ENCODE measurements around the gene FGF22. TPM values are rescaled to one million over a fixed set of nuclear protein-coding genes. Genes with fewer than 3 reads are reported as not detected.

Gene FGF22
- total and polyA plus RNA-seq, 2 of the 13 experiments (the other 11 are each of a cell fraction or from before 2014, with no cell fraction given) = 0.24 TPM; not detected in 1

DNA sequence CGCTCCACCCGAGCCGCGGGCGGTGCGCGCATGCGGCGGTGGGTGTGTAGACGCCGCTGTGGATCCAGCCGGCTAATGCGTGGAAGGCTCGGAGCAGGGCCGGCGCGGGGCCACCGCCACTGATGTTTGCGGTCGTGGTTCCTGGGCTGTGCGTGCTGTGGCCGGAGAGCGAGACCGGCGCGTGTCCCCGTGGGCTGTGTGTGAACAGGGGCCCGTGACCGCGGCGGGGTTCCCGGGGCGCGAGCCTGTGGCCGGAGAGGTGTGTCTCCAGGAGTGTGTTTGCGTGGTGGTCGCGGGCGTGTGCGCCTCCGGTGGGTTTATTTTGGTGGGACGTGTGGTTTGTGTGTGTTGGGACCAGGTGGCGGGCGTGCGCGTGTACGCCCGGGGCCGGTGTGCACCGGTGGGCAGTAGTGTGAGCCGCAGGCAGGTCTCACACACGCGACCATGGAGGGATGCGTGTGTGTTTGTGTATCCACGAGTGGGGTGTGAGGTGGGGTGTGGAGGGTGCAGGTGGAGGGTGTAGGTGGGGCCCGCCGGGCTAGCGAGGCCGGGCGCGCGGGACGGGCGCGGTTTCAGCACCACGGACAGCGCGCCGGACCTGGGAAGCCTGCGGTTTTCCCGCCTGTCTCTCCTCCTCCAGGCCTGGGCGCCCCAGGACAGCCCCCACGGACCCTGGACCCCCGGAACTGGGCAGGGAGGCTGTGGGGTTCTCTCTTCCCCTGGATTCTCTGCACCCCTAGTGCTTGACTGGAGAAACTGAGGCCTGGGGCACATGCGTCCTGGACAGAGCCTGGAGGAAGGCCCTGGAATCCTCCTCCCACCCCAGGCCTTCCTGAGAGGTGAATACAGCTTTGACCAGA lies 48.4 kb upstream of the FGF22 start:
- Histone ChIP-seq H3K9me3 (ENCODE audit: low read length) (no peaks in the 10 kb centered on the region), H3K79me2 (ENCODE audit: insufficient read depth, low read length) (no peaks in the 10 kb centered on the region), H3K4me3 (replicated peaks in 1 of 3; ENCODE audit: insufficient read depth in 1 of 3, low read depth in 2 of 3, low read length in 3 of 3) (no peak overlapping the region), H3K4me1 (ENCODE audit: insufficient read depth, low read length) (peaks cover 26% of the 10 kb centered on the region), H3K27me3 (ENCODE audit: control insufficient read depth in 1 of 2, insufficient read depth in 2 of 2, low read length in 2 of 2) (peaks cover 11 to 75% of the 10 kb centered on the region in 2 experiments), H3K36me3 (replicated peaks in 1 of 2; ENCODE audit: control insufficient read depth in 1 of 2, insufficient read depth in 2 of 2, low read length in 2 of 2) (no peaks in the 10 kb centered on the region), H4K20me1 (ENCODE audit: insufficient read depth, low read length) (peaks cover 26% of the 10 kb centered on the region; the same call in 1 of the 2 replicates), H2AFZ (ENCODE audit: low read length) (no peak overlapping the region), H3K27ac (ENCODE audit: extremely low read length, insufficient read depth, low read length) (no peak overlapping the region), H3K9ac (ENCODE audit: insufficient read depth, low read depth, low read length) (no peak overlapping the region), H3K4me2 (ENCODE audit: low read depth, low read length) (no peak overlapping the region)
- in situ Hi-C loops (cut with HindIII; ENCODE audit: extremely low pct_ligation_motif_present, low pct_unique_long_range_greater_than_20kb) (no loop called here), intact Hi-C loops (cut with micrococcal nuclease; ENCODE audit: unreplicated experiment) (no loop called here)
- peak; percentile 5; the same call in 2 of the 3 replicates for ATAC-seq
- 56% methylated on average over 57 of the region's 75 CpGs for WGBS (ENCODE audit: low lambda C conversion rate)
- DNase-seq (ENCODE audit: low spot score) = no peak
- no TSS peak for BruUV-seq (replicated peaks)
- no peak for FAIRE-seq
- ChIA-PET CTCF (ENCODE audit: low intra/inter-chr PET ratio, low total read pairs) (no interaction called here), POLR2A (no interaction called here)
- TF ChIP-seq HOXA5 (CRISPR knock-in tag; IDR thresholded peaks at IDR 0.05) (peak; percentile 95), MAF1 (CRISPR knock-in tag; IDR thresholded peaks at IDR 0.05; ENCODE audit: borderline replicate concordance) (peak; percentile 70; the same call in 1 of the 2 replicates), SNAPC2 (CRISPR knock-in tag; IDR thresholded peaks at IDR 0.05) (peak; percentile 31; the same call in 1 of the 2 replicates), ZNF441 (CRISPR knock-in tag; IDR thresholded peaks at IDR 0.05; ENCODE audit: borderline replicate concordance) (peak; percentile 85; the same call in 1 of the 2 replicates), RXRB (CRISPR knock-in tag; IDR thresholded peaks at IDR 0.05; ENCODE audit: borderline replicate concordance) (peak; percentile 61; the same call in 1 of the 2 replicates)
- TF ChIP-seq, protein P1, sequence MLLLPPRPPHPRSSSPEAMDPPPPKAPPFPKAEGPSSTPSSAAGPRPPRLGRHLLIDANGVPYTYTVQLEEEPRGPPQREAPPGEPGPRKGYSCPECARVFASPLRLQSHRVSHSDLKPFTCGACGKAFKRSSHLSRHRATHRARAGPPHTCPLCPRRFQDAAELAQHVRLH (CRISPR knock-in tag; IDR thresholded peaks at IDR 0.05; ENCODE audit: borderline replicate concordance, low read depth) = peak; percentile 85
- TF ChIP-seq, protein P2, sequence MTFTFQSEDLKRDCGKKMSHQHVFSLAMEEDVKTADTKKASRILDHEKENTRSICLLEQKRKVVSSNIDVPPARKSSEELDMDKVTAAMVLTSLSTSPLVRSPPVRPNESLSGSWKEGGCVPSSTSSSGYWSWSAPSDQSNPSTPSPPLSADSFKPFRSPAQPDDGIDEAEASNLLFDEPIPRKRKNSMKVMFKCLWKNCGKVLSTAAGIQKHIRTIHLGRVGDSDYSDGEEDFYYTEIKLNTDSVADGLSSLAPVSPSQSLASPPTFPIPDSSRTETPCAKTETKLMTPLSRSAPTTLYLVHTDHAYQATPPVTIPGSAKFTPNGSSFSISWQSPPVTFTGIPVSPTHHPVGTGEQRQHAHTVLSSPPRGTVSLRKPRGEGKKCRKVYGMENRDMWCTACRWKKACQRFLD (CRISPR knock-in tag; IDR thresholded peaks at IDR 0.05; ENCODE audit: borderline replicate concordance) = 0 out of 2 replicates have a peak, but pooled peaks have one; percentile 60
- TF ChIP-seq, protein P3, sequence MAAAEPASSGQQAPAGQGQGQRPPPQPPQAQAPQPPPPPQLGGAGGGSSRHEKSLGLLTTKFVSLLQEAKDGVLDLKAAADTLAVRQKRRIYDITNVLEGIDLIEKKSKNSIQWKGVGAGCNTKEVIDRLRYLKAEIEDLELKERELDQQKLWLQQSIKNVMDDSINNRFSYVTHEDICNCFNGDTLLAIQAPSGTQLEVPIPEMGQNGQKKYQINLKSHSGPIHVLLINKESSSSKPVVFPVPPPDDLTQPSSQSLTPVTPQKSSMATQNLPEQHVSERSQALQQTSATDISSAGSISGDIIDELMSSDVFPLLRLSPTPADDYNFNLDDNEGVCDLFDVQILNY (CRISPR knock-in tag; conservative IDR thresholded peaks at IDR 0.05) = peak; percentile 78
- TF ChIP-seq, protein P4, sequence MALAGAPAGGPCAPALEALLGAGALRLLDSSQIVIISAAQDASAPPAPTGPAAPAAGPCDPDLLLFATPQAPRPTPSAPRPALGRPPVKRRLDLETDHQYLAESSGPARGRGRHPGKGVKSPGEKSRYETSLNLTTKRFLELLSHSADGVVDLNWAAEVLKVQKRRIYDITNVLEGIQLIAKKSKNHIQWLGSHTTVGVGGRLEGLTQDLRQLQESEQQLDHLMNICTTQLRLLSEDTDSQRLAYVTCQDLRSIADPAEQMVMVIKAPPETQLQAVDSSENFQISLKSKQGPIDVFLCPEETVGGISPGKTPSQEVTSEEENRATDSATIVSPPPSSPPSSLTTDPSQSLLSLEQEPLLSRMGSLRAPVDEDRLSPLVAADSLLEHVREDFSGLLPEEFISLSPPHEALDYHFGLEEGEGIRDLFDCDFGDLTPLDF (CRISPR knock-in tag; IDR thresholded peaks at IDR 0.05) = peak; percentile 60; the same call in 1 of the 2 replicates
- TF ChIP-seq, protein P5, sequence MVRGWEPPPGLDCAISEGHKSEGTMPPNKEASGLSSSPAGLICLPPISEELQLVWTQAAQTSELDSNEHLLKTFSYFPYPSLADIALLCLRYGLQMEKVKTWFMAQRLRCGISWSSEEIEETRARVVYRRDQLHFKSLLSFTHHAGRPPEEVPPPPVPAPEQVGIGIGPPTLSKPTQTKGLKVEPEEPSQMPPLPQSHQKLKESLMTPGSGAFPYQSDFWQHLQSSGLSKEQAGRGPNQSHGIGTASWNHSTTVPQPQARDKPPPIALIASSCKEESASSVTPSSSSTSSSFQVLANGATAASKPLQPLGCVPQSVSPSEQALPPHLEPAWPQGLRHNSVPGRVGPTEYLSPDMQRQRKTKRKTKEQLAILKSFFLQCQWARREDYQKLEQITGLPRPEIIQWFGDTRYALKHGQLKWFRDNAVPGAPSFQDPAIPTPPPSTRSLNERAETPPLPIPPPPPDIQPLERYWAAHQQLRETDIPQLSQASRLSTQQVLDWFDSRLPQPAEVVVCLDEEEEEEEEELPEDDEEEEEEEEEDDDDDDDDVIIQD (CRISPR knock-in tag; IDR thresholded peaks at IDR 0.05; ENCODE audit: low read depth) = no peak
- TF ChIP-seq, protein P6, sequence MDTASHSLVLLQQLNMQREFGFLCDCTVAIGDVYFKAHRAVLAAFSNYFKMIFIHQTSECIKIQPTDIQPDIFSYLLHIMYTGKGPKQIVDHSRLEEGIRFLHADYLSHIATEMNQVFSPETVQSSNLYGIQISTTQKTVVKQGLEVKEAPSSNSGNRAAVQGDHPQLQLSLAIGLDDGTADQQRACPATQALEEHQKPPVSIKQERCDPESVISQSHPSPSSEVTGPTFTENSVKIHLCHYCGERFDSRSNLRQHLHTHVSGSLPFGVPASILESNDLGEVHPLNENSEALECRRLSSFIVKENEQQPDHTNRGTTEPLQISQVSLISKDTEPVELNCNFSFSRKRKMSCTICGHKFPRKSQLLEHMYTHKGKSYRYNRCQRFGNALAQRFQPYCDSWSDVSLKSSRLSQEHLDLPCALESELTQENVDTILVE (CRISPR knock-in tag; IDR thresholded peaks at IDR 0.05) = peak; percentile 54; the same call in 1 of the 2 replicates
- TF ChIP-seq, protein P7, sequence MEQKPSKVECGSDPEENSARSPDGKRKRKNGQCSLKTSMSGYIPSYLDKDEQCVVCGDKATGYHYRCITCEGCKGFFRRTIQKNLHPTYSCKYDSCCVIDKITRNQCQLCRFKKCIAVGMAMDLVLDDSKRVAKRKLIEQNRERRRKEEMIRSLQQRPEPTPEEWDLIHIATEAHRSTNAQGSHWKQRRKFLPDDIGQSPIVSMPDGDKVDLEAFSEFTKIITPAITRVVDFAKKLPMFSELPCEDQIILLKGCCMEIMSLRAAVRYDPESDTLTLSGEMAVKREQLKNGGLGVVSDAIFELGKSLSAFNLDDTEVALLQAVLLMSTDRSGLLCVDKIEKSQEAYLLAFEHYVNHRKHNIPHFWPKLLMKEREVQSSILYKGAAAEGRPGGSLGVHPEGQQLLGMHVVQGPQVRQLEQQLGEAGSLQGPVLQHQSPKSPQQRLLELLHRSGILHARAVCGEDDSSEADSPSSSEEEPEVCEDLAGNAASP (CRISPR knock-in tag; IDR thresholded peaks at IDR 0.05; ENCODE audit: borderline replicate concordance) = peak; percentile 53
